Activated naive CD4-positive, alpha-beta T cell treated with anti-CD3 and anti-CD28 coated beads for 36 hours (primary cell): ENCODE data around the gene TSC2. TPM values are rescaled to one million over a fixed set of nuclear protein-coding genes. Genes with fewer than 3 reads are reported as not detected.

Source experiments
- CTCF ChIA-PET: fragments of 350-600 bp; sonication (Branson Sonifier 250); formaldehyde crosslinking; loops from one replicate; lab custom pipeline; 2021; ENCODE audit warnings: antibody characterized with exemption; lab: Charles Lee
- DNase-seq: peaks from one replicate; pipeline ENCODE4 v3.0.0-alpha.2; 2020
- H3K27ac Mint-ChIP-seq: one replicate; pipeline ENCODE4 v1.8.0; 2021; ENCODE audit warnings: mild to moderate bottlenecking, mixed read lengths
- H3K27me3 Mint-ChIP-seq: one replicate; pipeline ENCODE4 v1.8.0; 2021; ENCODE audit warnings: low read depth, mixed read lengths
- H3K36me3 Mint-ChIP-seq: one replicate; pipeline ENCODE4 v1.8.0; 2021; ENCODE audit warnings: low read depth, mixed read lengths
- H3K4me1 Mint-ChIP-seq: one replicate; pipeline ENCODE4 v1.8.0; 2021; ENCODE audit warnings: low read depth, mixed read lengths
- H3K4me3 Mint-ChIP-seq: one replicate; pipeline ENCODE4 v1.8.0; 2021; ENCODE audit warnings: mild to moderate bottlenecking, moderate library complexity, mixed read lengths
- H3K9me3 Mint-ChIP-seq: one replicate; pipeline ENCODE4 v1.8.0; 2021; ENCODE audit warnings: mixed read lengths
- intact Hi-C: fragments of 100-400 bp; cut with micrococcal nuclease; formaldehyde crosslinking; loops from one replicate; pipeline ENCODE4 v1.15.1; 2023
- total RNA-seq, 2 experiments: library from RNA; stranded (reverse); gene quantifications; one replicate each; pipeline ENCODE4 v1.2.3, GENCODE V29; 2021

TSC2 gene
- total RNA-seq, 2 experiments from 2014 or later: 72.3 to 72.7 TPM

- no peaks in the 10 kb centered on the region for H3K36me3 Mint-ChIP-seq
- H3K27me3 Mint-ChIP-seq: no peaks in the 10 kb centered on the region
- no peaks in the 10 kb centered on the region for H3K4me1 Mint-ChIP-seq
- H3K4me3 Mint-ChIP-seq: no peak overlapping the region
- intact Hi-C loops: no loop called here
- H3K27ac Mint-ChIP-seq: no peak overlapping the region
- CTCF ChIA-PET: no interaction called here
- no peak for DNase-seq
- H3K9me3 Mint-ChIP-seq: no peaks in the 10 kb centered on the region
Measured at GRCh38 chr16:2081201-2082084, 33.7 kb downstream of the TSC2 start.

- Mint-ChIP-seq H3K27ac (no peak overlapping the region), H3K4me3 (no peak overlapping the region), H3K4me1 (no peaks in the 10 kb centered on the region), H3K36me3 (no peaks in the 10 kb centered on the region), H3K27me3 (no peaks in the 10 kb centered on the region), H3K9me3 (no peaks in the 10 kb centered on the region)
- CTCF ChIA-PET: no interaction called here
- no peak for DNase-seq
- intact Hi-C loops: no loop called here
Measured at GRCh38 chr16:2082171-2082982, 34.6 kb downstream of the TSC2 start.

DNA sequence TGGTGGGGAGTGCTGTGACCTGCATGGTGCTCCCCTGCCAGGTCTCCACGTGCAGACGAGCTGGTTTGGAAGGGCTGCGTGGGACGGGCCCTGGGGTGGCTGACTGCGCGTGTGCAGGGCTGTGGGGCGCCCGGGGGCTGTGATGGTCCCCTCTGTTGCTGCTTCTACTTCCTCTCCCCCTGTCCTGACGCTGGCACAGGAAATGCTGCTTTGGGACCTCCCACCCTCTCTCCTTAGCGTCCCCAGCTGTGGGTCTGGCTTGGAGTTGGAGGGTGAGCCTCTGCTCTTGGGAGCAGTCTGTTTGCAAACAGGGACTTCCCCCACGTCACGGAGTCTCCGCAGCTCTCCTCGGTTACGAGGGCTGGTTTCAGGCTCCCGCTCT lies 35.2 kb downstream of the TSC2 start:
- CTCF ChIA-PET: no interaction called here
- Mint-ChIP-seq H3K27me3 (no peaks in the 10 kb centered on the region), H3K9me3 (no peaks in the 10 kb centered on the region), H3K27ac (no peak overlapping the region), H3K4me3 (no peak overlapping the region), H3K36me3 (no peaks in the 10 kb centered on the region), H3K4me1 (no peaks in the 10 kb centered on the region)
- DNase-seq: no peak
- intact Hi-C loops: no loop called here

GRCh38 chr16:2083409-2083808 lies 35.6 kb downstream of the TSC2 start:
- CTCF ChIA-PET: no interaction called here
- Mint-ChIP-seq H3K4me1 (no peaks in the 10 kb centered on the region), H3K9me3 (no peaks in the 10 kb centered on the region), H3K27me3 (no peaks in the 10 kb centered on the region), H3K36me3 (no peaks in the 10 kb centered on the region), H3K27ac (no peak overlapping the region), H3K4me3 (no peak overlapping the region)
- intact Hi-C loops: no loop called here
- DNase-seq: no peak

DNA sequence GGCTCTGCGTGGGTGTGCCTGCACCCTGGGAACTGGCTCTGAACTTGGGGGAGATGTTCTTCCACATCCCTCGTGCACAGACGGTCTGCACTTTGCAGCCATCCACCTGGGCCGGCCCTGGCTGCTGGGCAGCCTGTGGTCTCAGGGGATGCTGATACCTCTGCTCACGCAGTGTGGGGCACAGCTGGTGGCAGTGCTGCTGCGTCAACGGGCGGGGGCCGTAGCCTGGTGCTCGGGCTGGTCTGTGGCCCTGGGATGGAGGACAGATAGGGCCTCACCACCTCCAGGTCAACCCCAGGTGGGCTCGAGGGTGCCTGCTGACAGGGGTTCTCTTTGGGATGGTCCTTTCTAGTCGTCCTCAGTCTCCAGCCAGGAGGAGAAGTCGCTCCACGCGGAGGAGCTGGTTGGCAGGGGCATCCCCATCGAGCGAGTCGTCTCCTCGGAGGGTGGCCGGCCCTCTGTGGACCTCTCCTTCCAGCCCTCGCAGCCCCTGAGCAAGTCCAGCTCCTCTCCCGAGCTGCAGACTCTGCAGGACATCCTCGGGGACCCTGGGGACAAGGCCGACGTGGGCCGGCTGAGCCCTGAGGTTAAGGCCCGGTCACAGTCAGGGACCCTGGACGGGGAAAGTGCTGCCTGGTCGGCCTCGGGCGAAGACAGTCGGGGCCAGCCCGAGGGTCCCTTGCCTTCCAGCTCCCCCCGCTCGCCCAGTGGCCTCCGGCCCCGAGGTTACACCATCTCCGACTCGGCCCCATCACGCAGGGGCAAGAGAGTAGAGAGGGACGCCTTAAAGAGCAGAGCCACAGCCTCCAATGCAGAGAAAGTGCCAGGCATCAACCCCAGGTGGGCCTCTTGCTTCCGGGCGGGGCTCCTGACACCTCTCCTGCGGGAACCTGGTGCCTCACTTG lies 36.3 kb downstream of the TSC2 start:
- intact Hi-C loops: no loop called here
- DNase-seq: no peak

GRCh38 chr16:2084895-2085625 lies 37.3 kb downstream of the TSC2 start:
- Mint-ChIP-seq H3K36me3 (no peaks in the 10 kb centered on the region), H3K4me1 (no peaks in the 10 kb centered on the region), H3K4me3 (no peak overlapping the region), H3K9me3 (no peaks in the 10 kb centered on the region), H3K27ac (no peak overlapping the region), H3K27me3 (no peaks in the 10 kb centered on the region)
- DNase-seq: no peak
- intact Hi-C loops: no loop called here
- CTCF ChIA-PET: interaction anchor here (1.0 kb wide), 1 partner anchor 81 kb away, joined by 4 read pairs; no protein-coding TSS in a partner anchor

More for the DNA sequence above, 36.3 kb downstream of the TSC2 start:
- Mint-ChIP-seq H3K4me1 (no peaks in the 10 kb centered on the region), H3K4me3 (no peak overlapping the region), H3K36me3 (no peaks in the 10 kb centered on the region), H3K27ac (no peak overlapping the region), H3K27me3 (no peaks in the 10 kb centered on the region), H3K9me3 (no peaks in the 10 kb centered on the region)
- CTCF ChIA-PET: interaction anchor here (1.0 kb wide), 1 partner anchor 80 kb away, joined by 4 read pairs; no protein-coding TSS in a partner anchor

- no peaks in the 10 kb centered on the region for H3K9me3 Mint-ChIP-seq
- no peak for DNase-seq
- H3K36me3 Mint-ChIP-seq: peaks cover 5% of the 10 kb centered on the region
- intact Hi-C loops: no loop called here
- no peak overlapping the region for H3K4me3 Mint-ChIP-seq
- no peaks in the 10 kb centered on the region for H3K4me1 Mint-ChIP-seq
- no peaks in the 10 kb centered on the region for H3K27me3 Mint-ChIP-seq
- H3K27ac Mint-ChIP-seq: no peak overlapping the region
- CTCF ChIA-PET: interaction anchor here (0.6 kb wide), 1 partner anchor 732 kb away, joined by 3 read pairs; no protein-coding TSS in a partner anchor
Measured at GRCh38 chr16:2085669-2086068, 37.9 kb downstream of the TSC2 start.

- H3K27me3 Mint-ChIP-seq: no peaks in the 10 kb centered on the region
- H3K27ac Mint-ChIP-seq: no peak overlapping the region
- DNase-seq: no peak
- CTCF ChIA-PET: interaction anchor here (0.6 kb wide), 1 partner anchor 733 kb away, joined by 3 read pairs; no protein-coding TSS in a partner anchor
- no peaks in the 10 kb centered on the region for H3K4me1 Mint-ChIP-seq
- H3K9me3 Mint-ChIP-seq: no peaks in the 10 kb centered on the region
- H3K4me3 Mint-ChIP-seq: no peak overlapping the region
- intact Hi-C loops: no loop called here
- H3K36me3 Mint-ChIP-seq: peaks cover 5% of the 10 kb centered on the region
Measured at GRCh38 chr16:2086106-2086742, 38.4 kb downstream of the TSC2 start.

- Mint-ChIP-seq H3K36me3 (peaks cover 5% of the 10 kb centered on the region), H3K9me3 (no peaks in the 10 kb centered on the region), H3K27ac (no peak overlapping the region), H3K27me3 (no peaks in the 10 kb centered on the region), H3K4me1 (no peaks in the 10 kb centered on the region), H3K4me3 (no peak overlapping the region)
- DNase-seq: no peak
- CTCF ChIA-PET: no interaction called here
- intact Hi-C loops: no loop called here
Measured at GRCh38 chr16:2086812-2087747, 39.3 kb downstream of the TSC2 start.

DNA sequence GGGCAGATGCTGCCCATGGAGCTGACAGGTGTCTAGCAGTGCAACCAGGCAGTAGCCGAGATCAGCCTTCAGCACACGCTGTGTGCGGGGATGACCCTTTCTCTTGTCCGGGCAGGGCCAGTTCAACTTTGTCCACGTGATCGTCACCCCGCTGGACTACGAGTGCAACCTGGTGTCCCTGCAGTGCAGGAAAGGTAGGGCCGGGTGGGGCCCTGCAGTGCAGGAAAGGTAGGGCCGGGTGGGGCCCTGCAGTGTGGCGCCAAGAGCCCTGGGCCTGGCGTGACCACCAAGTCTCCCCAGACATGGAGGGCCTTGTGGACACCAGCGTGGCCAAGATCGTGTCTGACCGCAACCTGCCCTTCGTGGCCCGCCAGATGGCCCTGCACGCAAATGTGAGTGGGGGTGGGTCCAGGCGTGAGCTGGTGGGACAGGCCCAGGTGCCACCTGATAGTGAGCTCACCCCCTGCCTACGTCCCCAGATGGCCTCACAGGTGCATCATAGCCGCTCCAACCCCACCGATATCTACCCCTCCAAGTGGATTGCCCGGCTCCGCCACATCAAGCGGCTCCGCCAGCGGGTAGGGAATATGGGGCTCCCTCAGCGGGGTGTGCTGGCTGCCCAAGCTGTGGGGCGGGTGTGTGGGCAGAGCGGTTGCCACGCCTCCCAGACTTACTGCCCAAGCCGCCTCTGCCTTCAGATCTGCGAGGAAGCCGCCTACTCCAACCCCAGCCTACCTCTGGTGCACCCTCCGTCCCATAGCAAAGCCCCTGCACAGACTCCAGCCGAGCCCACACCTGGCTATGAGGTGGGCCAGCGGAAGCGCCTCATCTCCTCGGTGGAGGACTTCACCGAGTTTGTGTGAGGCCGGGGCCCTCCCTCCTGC lies 40.2 kb downstream of the TSC2 start:
- Mint-ChIP-seq H3K9me3 (no peaks in the 10 kb centered on the region), H3K27ac (no peak overlapping the region)
- no peak for DNase-seq

More for the DNA sequence above, 40.2 kb downstream of the TSC2 start:
- Mint-ChIP-seq H3K4me3 (no peak overlapping the region), H3K36me3 (peaks cover 5% of the 10 kb centered on the region), H3K27me3 (no peaks in the 10 kb centered on the region), H3K4me1 (no peaks in the 10 kb centered on the region)
- intact Hi-C loops: no loop called here
- CTCF ChIA-PET: no interaction called here
